ENCODE measurements around the gene CSHL1.
"Not testable (repeated sequence)": the region's sequence is repeated elsewhere in the genome, so short reads cannot be mapped to it uniquely, and the experiment has no call there.

CSHL1 gene

GRCh38 chr17:63920779-63921178 lies 9.7 kb upstream of the CSHL1 start:
- in situ Hi-C loops (cut with MboI; ENCODE audit: low sequenced_read_pairs), result loop anchor here (10.0 to 25.0 kb wide), 2 partner anchors 214 to 367 kb away; partner anchors contain the start of gene ERN1

GRCh38 chr17:63920050-63920449 lies 9.0 kb upstream of the CSHL1 start:
- in situ Hi-C loops (cut with MboI; ENCODE audit: low sequenced_read_pairs), result loop anchor here (10.0 to 25.0 kb wide), 2 partner anchors 215 to 367 kb away; partner anchors contain the start of gene ERN1

GRCh38 chr17:63919311-63919723 lies 8.3 kb upstream of the CSHL1 start:
- in situ Hi-C loops (cut with MboI; ENCODE audit: low sequenced_read_pairs), result loop anchor here (25.0 kb wide), 1 partner anchor 368 kb away; no protein-coding TSS in a partner anchor

GRCh38 chr17:63918789-63919305 lies 7.8 kb upstream of the CSHL1 start, which contains the start of gene GH1:
Gene GH1, minus strand, starts transcription at chr17:63918839. Its CDS starts 63 bp downstream, at chr17:63918776.
- in situ Hi-C loops (cut with MboI; ENCODE audit: low sequenced_read_pairs), result loop anchor here (25.0 kb wide), 1 partner anchor 368 kb away; no protein-coding TSS in a partner anchor

- in situ Hi-C loops (cut with MboI; ENCODE audit: low sequenced_read_pairs), result loop anchor here (25.0 kb wide), 1 partner anchor 369 kb away; no protein-coding TSS in a partner anchor
Observed at GRCh38 chr17:63918305-63918704, 7.2 kb upstream of the CSHL1 start.

GRCh38 chr17:63917646-63918045 lies 6.6 kb upstream of the CSHL1 start:
- in situ Hi-C loops (cut with MboI; ENCODE audit: low sequenced_read_pairs), result loop anchor here (25.0 kb wide), 1 partner anchor 370 kb away; no protein-coding TSS in a partner anchor

- in situ Hi-C loops (cut with MboI; ENCODE audit: low sequenced_read_pairs), result loop anchor here (25.0 kb wide), 1 partner anchor 370 kb away; no protein-coding TSS in a partner anchor
Observed at GRCh38 chr17:63917206-63917605, 6.1 kb upstream of the CSHL1 start.

- in situ Hi-C loops (cut with MboI; ENCODE audit: low sequenced_read_pairs), result loop anchor here (25.0 kb wide), 1 partner anchor 371 kb away; no protein-coding TSS in a partner anchor
Observed at GRCh38 chr17:63916566-63917185, 5.6 kb upstream of the CSHL1 start.

GRCh38 chr17:63915753-63916152 lies 4.7 kb upstream of the CSHL1 start:
- in situ Hi-C loops (cut with MboI; ENCODE audit: low sequenced_read_pairs), result loop anchor here (25.0 kb wide), 1 partner anchor 372 kb away; no protein-coding TSS in a partner anchor

GRCh38 chr17:63914471-63914870 lies 3.4 kb upstream of the CSHL1 start:
- in situ Hi-C loops (cut with MboI; ENCODE audit: low sequenced_read_pairs), result loop anchor here (25.0 kb wide), 1 partner anchor 373 kb away; no protein-coding TSS in a partner anchor

GRCh38 chr17:63911657-63912100 lies 621 bp upstream of the CSHL1 start:
- in situ Hi-C loops (cut with MboI; ENCODE audit: low sequenced_read_pairs), result loop anchor here (25.0 kb wide), 1 partner anchor 376 kb away; no protein-coding TSS in a partner anchor

GRCh38 chr17:63910096-63910495 lies 962 bp downstream of the CSHL1 start:
- in situ Hi-C loops (cut with MboI; ENCODE audit: low sequenced_read_pairs), result loop anchor here (25.0 kb wide), 1 partner anchor 377 kb away; no protein-coding TSS in a partner anchor

- in situ Hi-C loops (cut with MboI; ENCODE audit: low sequenced_read_pairs), result loop anchor here (25.0 kb wide), 1 partner anchor 378 kb away; no protein-coding TSS in a partner anchor
Observed at GRCh38 chr17:63909586-63909985, 1.5 kb downstream of the CSHL1 start.

GRCh38 chr17:63907161-63907778 lies 3.8 kb downstream of the CSHL1 start:
- in situ Hi-C loops (cut with MboI; ENCODE audit: low sequenced_read_pairs), result loop anchor here (25.0 kb wide), 1 partner anchor 380 kb away; no protein-coding TSS in a partner anchor

- in situ Hi-C loops (cut with MboI; ENCODE audit: low sequenced_read_pairs), result loop anchor here (25.0 kb wide), 1 partner anchor 383 kb away; no protein-coding TSS in a partner anchor
Observed at GRCh38 chr17:63904796-63905195, 6.3 kb downstream of the CSHL1 start.

- in situ Hi-C loops (cut with MboI; ENCODE audit: low sequenced_read_pairs), result loop anchor here (25.0 kb wide), 1 partner anchor 384 kb away; no protein-coding TSS in a partner anchor
Observed at GRCh38 chr17:63903787-63904201, 7.3 kb downstream of the CSHL1 start.

GRCh38 chr17:63901971-63902370 lies 9.1 kb downstream of the CSHL1 start:
- in situ Hi-C loops (cut with MboI; ENCODE audit: low sequenced_read_pairs), result loop anchor here (25.0 kb wide), 1 partner anchor 385 kb away; no protein-coding TSS in a partner anchor

- in situ Hi-C loops (cut with MboI; ENCODE audit: low sequenced_read_pairs), result not testable (repeated sequence)
Observed at GRCh38 chr17:63898899-63899798, 11.9 kb downstream of the CSHL1 start.

- in situ Hi-C loops (cut with MboI; ENCODE audit: low sequenced_read_pairs), result not testable (repeated sequence)
Observed at GRCh38 chr17:63896524-63897354, 14.3 kb downstream of the CSHL1 start, which contains the start of gene CSH1. Gene CSH1, minus strand, starts transcription at chr17:63896574. Its CDS starts 63 bp downstream, at chr17:63896511.

Data from HL-60/S4 treated with phorbol 12-myristate 13-acetate at 8.2 ng/mL for 4 days and 3 days (cell line).